ENCODE data around the gene DCDC2B. TPM values are rescaled to one million over a fixed set of nuclear protein-coding genes. Genes with fewer than 3 reads are reported as not detected.

Gene DCDC2B
- total RNA-seq, 1 donor from 2014 or later: not detected

DNA sequence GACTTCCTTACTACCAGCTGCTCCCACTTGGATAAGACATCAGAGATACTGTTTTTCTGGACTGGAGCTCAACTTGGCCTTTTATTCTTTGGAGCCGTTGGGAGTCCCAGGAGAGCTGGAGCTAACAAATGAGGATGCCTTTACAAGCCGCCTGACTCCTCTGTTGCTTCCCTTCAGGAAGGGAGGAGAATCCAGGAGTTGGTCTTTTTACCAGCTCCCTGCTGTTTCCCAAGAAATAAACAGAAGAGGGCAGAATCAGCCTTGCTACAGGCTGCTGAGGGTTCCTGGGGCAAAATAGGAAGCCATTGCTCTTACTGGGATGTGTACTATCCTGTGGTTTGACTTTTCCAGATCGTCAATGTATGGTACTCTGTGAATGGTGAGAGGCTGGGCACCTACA, 14.8 kb downstream of the DCDC2B start:
- DNase-seq (ENCODE audit: low spot score): no peak

DNA sequence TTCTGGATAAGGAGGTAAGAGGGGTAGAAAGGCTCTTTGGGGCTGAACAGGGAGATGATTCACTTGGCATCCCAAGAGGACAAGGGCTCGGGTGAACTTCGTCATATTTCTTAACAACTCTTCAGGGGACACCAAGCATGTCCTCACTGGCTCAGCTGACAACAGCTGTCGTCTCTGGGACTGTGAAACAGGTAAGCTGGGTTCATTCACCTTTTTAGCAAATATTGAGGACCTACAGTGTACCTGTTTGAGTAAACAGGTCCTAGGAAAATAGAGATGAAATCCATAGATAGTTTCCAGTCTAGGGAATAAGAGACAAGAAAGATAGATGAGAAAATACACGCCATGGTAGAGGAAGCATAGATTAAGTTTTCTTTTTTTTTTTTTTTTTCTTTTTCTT, 15.4 kb downstream of the DCDC2B start:
- no peak for DNase-seq (ENCODE audit: low spot score)

DNA sequence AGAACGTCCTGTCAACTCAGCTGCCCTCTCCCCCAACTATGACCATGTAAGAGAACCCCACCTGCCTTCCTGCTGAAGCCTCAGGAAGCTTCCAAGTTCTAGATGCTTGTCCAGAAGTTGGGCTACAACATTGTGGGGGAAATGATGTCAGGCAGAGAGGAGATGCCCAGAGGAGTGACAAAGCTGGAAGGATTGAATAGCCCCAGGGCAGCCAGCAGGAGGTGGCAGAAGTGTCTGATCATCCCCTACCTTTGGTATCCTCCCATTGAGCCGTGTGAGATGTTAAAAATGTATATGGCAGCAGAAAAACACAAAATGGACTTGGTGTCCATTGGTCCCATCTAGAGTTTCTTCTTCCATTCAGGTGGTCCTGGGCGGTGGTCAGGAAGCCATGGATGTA, 19.9 kb downstream of the DCDC2B start:
- no peak for DNase-seq (ENCODE audit: low spot score)

DNA sequence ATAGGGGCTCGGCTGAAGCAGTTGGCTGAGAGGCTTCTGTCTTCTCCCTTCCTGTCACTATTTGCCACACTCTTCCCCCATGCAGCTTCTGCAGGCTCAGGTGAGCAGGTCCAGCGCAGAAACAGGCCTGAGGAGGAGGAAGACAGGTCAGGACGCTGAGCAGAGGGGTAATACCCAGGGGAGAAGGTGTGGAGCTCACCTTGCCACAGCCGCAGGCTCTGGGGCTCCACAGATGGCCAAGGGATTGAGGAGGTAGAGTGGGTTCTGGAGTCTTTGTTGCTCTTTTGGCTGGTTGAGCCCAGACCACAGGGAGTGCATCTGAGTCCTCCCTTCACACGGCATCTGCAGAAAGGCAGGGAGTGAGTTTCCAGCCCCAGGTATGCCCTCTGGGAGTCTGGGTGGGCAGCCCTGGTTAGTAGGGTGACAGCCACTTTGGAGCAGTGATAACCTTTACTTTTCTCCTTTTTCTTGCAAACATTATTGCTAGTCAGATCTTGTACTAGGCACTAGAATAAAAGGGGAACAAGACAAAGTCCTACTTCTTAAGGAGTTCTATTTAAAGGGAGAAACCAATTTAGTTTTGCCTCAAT, 23.0 kb downstream of the DCDC2B start:
- no peak for DNase-seq (ENCODE audit: low spot score)

GRCh38 chr1:32232558-32233304, 23.8 kb downstream of the DCDC2B start:
- DNase-seq (ENCODE audit: low spot score): no peak

- DNase-seq (ENCODE audit: low spot score): no peak
These were observed 25.9 kb downstream of the DCDC2B start for GRCh38 chr1:32234792-32235191.

GRCh38 chr1:32239337-32239736, 30.4 kb downstream of the DCDC2B start:
- no peak for DNase-seq (ENCODE audit: low spot score)

DNA sequence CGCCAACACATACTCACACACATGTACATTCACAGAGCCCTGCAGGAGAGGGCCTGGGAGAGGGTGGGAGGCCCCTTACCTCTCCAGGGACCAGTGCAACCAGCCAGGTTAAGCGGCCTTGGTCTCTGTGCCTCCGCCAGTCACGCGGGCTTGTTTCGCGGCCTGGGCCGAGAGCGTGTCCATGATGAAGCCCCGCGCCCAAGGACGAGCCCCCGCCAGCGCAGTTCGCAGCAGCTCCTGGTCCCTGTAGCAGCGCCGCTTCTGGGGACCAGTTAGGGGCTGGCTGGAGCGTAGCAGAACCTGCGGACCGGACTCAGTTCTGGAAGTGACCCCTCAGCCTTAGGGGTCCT, 30.9 kb downstream of the DCDC2B start:
- DNase-seq (ENCODE audit: low spot score): no peak

GRCh38 chr1:32240140-32240951, 31.5 kb downstream of the DCDC2B start:
- DNase-seq (ENCODE audit: low spot score): peak; percentile 72

- peak; percentile 69 for DNase-seq (ENCODE audit: low spot score)
These were observed 32.3 kb downstream of the DCDC2B start for GRCh38 chr1:32241001-32241763.

GRCh38 chr1:32242341-32242851, 33.5 kb downstream of the DCDC2B start:
- no peak for DNase-seq (ENCODE audit: low spot score)

- peak; percentile 61 for DNase-seq (ENCODE audit: low spot score)
These were observed 38.0 kb downstream of the DCDC2B start, which contains the start of gene FAM167B for GRCh38 chr1:32246888-32247273. Gene FAM167B, plus strand, starts transcription at chr1:32247222. Its CDS starts 200 bp downstream, at chr1:32247422.

GRCh38 chr1:32247452-32247851, 38.6 kb downstream of the DCDC2B start:
- peak; percentile 50 for DNase-seq (ENCODE audit: low spot score)

GRCh38 chr1:32247983-32248889, 39.3 kb downstream of the DCDC2B start:
- peak; percentile 79 for DNase-seq (ENCODE audit: low spot score)

DNA sequence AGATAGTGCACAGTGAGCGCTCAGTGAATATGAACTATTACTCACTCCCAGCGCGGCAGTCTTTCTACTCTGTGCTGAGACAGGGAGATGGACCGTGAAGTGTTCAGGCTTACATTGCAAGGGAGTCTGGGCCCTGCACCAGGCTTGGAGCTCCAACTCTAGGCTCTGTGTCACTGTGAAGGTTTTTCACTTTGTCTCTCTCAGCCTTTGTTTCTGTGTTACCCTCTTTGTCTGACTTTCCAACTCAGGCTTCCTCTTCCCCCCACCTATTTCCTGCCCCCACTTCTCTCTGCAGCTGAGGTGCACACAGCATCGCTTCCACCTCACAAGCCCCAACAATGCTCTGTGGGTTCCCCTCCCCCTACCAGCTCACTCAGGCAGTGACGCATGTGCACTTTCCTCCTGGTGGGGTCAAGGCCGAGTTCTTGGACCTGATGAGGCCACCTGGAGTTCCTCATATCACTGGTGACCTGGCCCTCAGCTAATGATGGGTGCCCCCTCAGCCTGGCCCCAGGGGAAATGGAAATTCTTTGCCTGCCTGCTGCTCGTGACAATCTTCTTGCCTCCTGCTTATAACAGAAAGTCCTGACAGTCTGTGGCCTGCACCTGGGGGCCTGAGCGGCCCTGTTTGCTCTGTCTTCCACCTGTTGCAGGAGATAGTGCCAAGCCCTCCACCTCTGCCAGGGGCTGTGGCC, 41.1 kb downstream of the DCDC2B start:
- peak; percentile 66 for DNase-seq (ENCODE audit: low spot score)

DNA sequence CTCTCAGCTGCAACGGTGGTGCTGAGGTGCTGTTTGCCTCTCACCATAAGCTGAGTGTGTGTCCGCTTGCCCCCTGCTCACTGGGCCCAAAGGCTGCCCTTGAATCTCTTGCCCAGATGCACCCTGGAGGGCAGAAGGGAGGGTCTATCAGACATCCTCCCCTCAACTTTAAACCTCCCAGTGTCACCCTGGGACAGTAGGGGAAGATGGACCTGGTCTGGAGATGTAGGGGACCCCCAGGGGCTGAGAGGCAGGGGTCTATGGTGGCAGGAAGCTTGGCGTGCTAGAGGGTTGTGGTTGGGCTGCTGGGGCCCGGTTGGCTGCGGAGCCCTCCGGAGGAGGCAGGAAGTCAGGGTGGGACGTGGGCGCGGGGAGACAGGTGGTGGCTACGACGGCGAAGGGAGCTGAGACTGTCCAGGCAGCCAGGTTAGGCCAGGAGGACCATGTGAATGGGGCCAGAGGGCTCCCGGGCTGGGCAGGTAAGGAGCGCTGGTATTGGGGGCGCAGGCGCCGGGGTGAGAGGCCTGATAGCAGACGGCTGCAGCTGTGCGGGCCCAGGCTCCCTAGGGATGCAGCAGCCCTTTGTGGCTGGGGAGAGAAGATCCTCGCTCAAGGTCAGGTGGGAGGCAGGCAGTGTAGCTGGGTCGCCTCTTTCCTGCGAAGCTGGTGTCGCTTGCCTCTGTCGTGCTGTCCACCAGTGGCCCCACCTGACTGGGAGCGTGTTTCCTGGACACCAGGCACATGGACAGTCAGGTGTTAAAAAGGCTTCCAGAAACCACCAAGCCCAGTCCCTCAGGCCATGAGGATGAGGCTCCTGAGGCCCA, 42.2 kb downstream of the DCDC2B start, which contains the start of gene LCK:
Gene LCK (plus strand): TSS at position 373 of the 824 bp plus-strand sequence. CDS start 23,065 bp downstream, outside the sequence.
- DNase-seq (ENCODE audit: low spot score): no peak

- DNase-seq (ENCODE audit: low spot score): no peak
These were observed 46.5 kb downstream of the DCDC2B start for GRCh38 chr1:32255072-32256071.
